ENCODE results near the gene NKX2-4. TPM values are rescaled to one million over a fixed set of nuclear protein-coding genes. Genes with fewer than 3 reads are reported as not detected.

NKX2-4 gene
- polyA plus RNA-seq, 1 of the 3 experiments (the other 2 are of a cell fraction) = not detected

DNA sequence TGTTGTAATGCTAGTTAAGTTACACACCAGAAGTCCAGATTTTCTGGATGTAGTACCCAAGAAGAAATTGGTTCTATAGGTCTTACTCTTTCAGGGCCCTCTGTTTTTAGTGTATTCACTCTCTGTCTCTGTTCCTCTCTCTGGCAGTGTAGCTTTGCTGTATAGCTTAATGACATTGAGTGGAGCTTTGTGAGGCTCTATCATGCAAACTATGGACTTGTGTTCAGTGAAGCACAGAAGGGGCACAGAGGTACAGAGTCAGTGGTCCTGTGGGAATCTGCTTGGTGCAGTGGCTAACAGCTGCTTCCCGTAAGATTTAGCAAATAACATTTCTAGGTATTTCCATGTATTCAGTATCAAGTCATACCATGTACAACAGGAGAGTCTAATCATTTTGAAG is 26.1 kb downstream of the NKX2-4 start:
- ChIA-PET POLR2A (interaction anchor here (0.7 kb wide), 1 partner anchor 9 kb away, joined by 3 read pairs; no protein-coding TSS in a partner anchor), CTCF (interaction anchor here (2.0 kb wide), 1 partner anchor 135 kb away, joined by 7 read pairs; no protein-coding TSS in a partner anchor)
- WGBS (ENCODE audit: low lambda C conversion rate) = 100% methylated on average over 1 of the region's 1 CpG
- H3F3A ChIP-seq (replicated peaks; ENCODE audit: insufficient read depth) = peaks cover 4% of the 10 kb centered on the region
- H3K79me2 ChIP-seq (ENCODE audit: insufficient read depth) = peaks cover 50% of the 10 kb centered on the region; the same call in 1 of the 2 replicates
- no peak overlapping the region for H3K9ac ChIP-seq
- peaks cover 11% of the 10 kb centered on the region for H4K20me1 ChIP-seq (ENCODE audit: insufficient read depth)
- H3K36me3 ChIP-seq (replicated peaks in 1 of 2; ENCODE audit: control insufficient read depth in 1 of 2, insufficient read depth in 2 of 2, low read length in 1 of 2) = peaks cover 44 to 73% of the 10 kb centered on the region in 2 experiments
- H3K27me3 ChIP-seq (ENCODE audit: insufficient read depth) = no peaks in the 10 kb centered on the region
- no peak for DNase-seq
- no peaks in the 10 kb centered on the region; a peak in 1 of 4 replicates for H3K4me1 ChIP-seq (ENCODE audit: control insufficient read depth in 1 of 2, insufficient read depth in 2 of 2, low read depth in 1 of 2, low read length in 1 of 2)
- no peak overlapping the region for H3K27ac ChIP-seq (ENCODE audit: low read depth in 2 of 2, low read length in 1 of 2)
- H2AFZ ChIP-seq (ENCODE audit: low read depth) = no peak overlapping the region
- no peaks in the 10 kb centered on the region for H3K9me3 ChIP-seq
- H3K9me2 ChIP-seq = 0 out of 2 replicates have a peak, but pooled peaks cover 3% of the 10 kb centered on the region
- H3K4me2 ChIP-seq = no peak overlapping the region
- no peak overlapping the region for H3K4me3 ChIP-seq (ENCODE audit: low read depth in 2 of 2, low read length in 1 of 2)
- TF ChIP-seq, protein P1, sequence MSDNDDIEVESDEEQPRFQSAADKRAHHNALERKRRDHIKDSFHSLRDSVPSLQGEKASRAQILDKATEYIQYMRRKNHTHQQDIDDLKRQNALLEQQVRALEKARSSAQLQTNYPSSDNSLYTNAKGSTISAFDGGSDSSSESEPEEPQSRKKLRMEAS (IDR thresholded peaks at IDR 0.05; ENCODE audit: low read depth) = no peak
- no peak for TF ChIP-seq RFX5 (IDR thresholded peaks at IDR 0.05; ENCODE audit: low read length)
- TF ChIP-seq, protein P2, sequence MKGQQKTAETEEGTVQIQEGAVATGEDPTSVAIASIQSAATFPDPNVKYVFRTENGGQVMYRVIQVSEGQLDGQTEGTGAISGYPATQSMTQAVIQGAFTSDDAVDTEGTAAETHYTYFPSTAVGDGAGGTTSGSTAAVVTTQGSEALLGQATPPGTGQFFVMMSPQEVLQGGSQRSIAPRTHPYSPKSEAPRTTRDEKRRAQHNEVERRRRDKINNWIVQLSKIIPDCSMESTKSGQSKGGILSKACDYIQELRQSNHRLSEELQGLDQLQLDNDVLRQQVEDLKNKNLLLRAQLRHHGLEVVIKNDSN (IDR thresholded peaks at IDR 0.05; ENCODE audit: borderline replicate concordance, low read depth) = no peak
- no peak for TF ChIP-seq POLR2AphosphoS5 (IDR thresholded peaks at IDR 0.05; ENCODE audit: low read depth, low read length)
- no peak for TF ChIP-seq TEAD4 (IDR thresholded peaks at IDR 0.05; ENCODE audit: borderline replicate concordance, insufficient read depth)
- TF ChIP-seq, protein P3, sequence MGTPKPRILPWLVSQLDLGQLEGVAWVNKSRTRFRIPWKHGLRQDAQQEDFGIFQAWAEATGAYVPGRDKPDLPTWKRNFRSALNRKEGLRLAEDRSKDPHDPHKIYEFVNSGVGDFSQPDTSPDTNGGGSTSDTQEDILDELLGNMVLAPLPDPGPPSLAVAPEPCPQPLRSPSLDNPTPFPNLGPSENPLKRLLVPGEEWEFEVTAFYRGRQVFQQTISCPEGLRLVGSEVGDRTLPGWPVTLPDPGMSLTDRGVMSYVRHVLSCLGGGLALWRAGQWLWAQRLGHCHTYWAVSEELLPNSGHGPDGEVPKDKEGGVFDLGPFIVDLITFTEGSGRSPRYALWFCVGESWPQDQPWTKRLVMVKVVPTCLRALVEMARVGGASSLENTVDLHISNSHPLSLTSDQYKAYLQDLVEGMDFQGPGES (IDR thresholded peaks at IDR 0.05; ENCODE audit: low read depth, low read length) = no peak
- TF ChIP-seq MXI1 (IDR thresholded peaks at IDR 0.05; ENCODE audit: low read depth, low read length) = no peak
- TF ChIP-seq, protein P4, sequence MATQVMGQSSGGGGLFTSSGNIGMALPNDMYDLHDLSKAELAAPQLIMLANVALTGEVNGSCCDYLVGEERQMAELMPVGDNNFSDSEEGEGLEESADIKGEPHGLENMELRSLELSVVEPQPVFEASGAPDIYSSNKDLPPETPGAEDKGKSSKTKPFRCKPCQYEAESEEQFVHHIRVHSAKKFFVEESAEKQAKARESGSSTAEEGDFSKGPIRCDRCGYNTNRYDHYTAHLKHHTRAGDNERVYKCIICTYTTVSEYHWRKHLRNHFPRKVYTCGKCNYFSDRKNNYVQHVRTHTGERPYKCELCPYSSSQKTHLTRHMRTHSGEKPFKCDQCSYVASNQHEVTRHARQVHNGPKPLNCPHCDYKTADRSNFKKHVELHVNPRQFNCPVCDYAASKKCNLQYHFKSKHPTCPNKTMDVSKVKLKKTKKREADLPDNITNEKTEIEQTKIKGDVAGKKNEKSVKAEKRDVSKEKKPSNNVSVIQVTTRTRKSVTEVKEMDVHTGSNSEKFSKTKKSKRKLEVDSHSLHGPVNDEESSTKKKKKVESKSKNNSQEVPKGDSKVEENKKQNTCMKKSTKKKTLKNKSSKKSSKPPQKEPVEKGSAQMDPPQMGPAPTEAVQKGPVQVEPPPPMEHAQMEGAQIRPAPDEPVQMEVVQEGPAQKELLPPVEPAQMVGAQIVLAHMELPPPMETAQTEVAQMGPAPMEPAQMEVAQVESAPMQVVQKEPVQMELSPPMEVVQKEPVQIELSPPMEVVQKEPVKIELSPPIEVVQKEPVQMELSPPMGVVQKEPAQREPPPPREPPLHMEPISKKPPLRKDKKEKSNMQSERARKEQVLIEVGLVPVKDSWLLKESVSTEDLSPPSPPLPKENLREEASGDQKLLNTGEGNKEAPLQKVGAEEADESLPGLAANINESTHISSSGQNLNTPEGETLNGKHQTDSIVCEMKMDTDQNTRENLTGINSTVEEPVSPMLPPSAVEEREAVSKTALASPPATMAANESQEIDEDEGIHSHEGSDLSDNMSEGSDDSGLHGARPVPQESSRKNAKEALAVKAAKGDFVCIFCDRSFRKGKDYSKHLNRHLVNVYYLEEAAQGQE (IDR thresholded peaks at IDR 0.05; ENCODE audit: low read depth, low read length) = no peak
- no peak for TF ChIP-seq RCOR1 (IDR thresholded peaks at IDR 0.05; ENCODE audit: low read length)
- no peak for TF ChIP-seq GATA2 (CRISPR knock-in tag; IDR thresholded peaks at IDR 0.05)

DNA sequence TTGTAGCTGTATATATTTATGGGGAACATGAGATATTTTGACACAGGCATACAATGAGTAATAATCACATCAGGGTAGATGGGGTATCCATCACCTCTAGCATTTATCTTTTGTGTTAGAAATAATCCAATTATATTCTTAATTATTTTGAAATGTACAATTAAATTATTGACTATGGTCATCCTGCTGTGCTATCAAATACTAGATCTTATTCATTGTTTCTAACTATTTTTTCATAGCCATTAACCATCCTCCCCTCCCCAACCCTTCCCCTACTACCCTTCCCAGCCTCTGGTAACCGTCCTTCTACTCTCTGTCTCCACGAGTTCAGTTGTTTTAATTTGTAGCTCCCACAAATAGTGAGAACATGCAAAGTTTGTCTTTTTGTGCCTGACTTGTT is 28.5 kb downstream of the NKX2-4 start:
- Histone ChIP-seq H3K79me2 (ENCODE audit: insufficient read depth) (peaks cover 34% of the 10 kb centered on the region; the same call in 1 of the 2 replicates), H3K27me3 (ENCODE audit: insufficient read depth) (no peaks in the 10 kb centered on the region), H3K36me3 (replicated peaks in 1 of 2; ENCODE audit: control insufficient read depth in 1 of 2, insufficient read depth in 2 of 2, low read length in 1 of 2) (peaks cover 50 to 76% of the 10 kb centered on the region in 2 experiments), H3K4me1 (ENCODE audit: control insufficient read depth in 1 of 2, insufficient read depth in 2 of 2, low read depth in 1 of 2, low read length in 1 of 2) (no peaks in the 10 kb centered on the region; a peak in 1 of 4 replicates), H3K4me2 (no peak overlapping the region), H3K9me3 (no peaks in the 10 kb centered on the region), H3K9me2 (no peaks in the 10 kb centered on the region), H3K4me3 (ENCODE audit: low read depth in 2 of 2, low read length in 1 of 2) (no peak overlapping the region), H3K9ac (no peak overlapping the region), H3F3A (replicated peaks; ENCODE audit: insufficient read depth) (peaks cover 4% of the 10 kb centered on the region), H4K20me1 (ENCODE audit: insufficient read depth) (peaks cover 9% of the 10 kb centered on the region), H2AFZ (ENCODE audit: low read depth) (no peak overlapping the region), H3K27ac (ENCODE audit: low read depth in 2 of 2, low read length in 1 of 2) (no peak overlapping the region)
- CTCF ChIA-PET = no interaction called here
- POLR2A ChIA-PET = no interaction called here
- TF ChIP-seq JUND (IDR thresholded peaks at IDR 0.05) (no peak), MXI1 (IDR thresholded peaks at IDR 0.05; ENCODE audit: low read depth, low read length) (no peak), YY1 (IDR thresholded peaks at IDR 0.05; ENCODE audit: low read depth) (no peak), SMC3 (IDR thresholded peaks at IDR 0.05; ENCODE audit: low read depth, low read length) (no peak), CHD2 (IDR thresholded peaks at IDR 0.05; ENCODE audit: low read length, partially characterized antibody) (no peak), MEF2A (IDR thresholded peaks at IDR 0.05; ENCODE audit: borderline replicate concordance, low read depth) (no peak), NRF1 (IDR thresholded peaks at IDR 0.05; ENCODE audit: low read depth, low read length) (no peak), SIN3A (IDR thresholded peaks at IDR 0.05; ENCODE audit: borderline replicate concordance, low read depth, low read length) (no peak)
- TF ChIP-seq, protein P3 (IDR thresholded peaks at IDR 0.05; ENCODE audit: low read depth, low read length) = no peak
- no peak for DNase-seq
- 69% methylated on average over 2 of the region's 2 CpGs for WGBS (ENCODE audit: low lambda C conversion rate)
